GM13977 (cell line): ENCODE measurements around the gene FREM3.

Experiments used
- DNase-seq: peaks from one replicate; pipeline ENCODE4 v3.0.0; 2012; ENCODE audit warnings: low spot score
- CTCF ChIP-seq: IDR thresholded peaks from 2 replicates; pipeline ENCODE4 v1.5.1; 2012; ENCODE audit warnings: mild to moderate bottlenecking, control low read depth; ENCODE audit not compliant: insufficient read depth; ENCODE audit errors: extremely low read depth, missing control alignments
- in situ Hi-C: fragments of 300-500 bp; cut with MboI; formaldehyde crosslinking; loops from one replicate; pipeline ENCODE4 v1.12.0; 2022; ENCODE audit warnings: low sequenced_read_pairs, low pct_unique_long_range_greater_than_20kb, mixed read lengths, inconsistent platforms; ENCODE audit not compliant: unreplicated experiment

Gene FREM3

GRCh38 chr4:143555676-143556075 is 144.8 kb downstream of the FREM3 start:
- no peak for DNase-seq
- in situ Hi-C loops, result loop anchor here (25.0 kb wide), 1 partner anchor 357 kb away; the partner anchor contains the start of gene GYPE
- TF ChIP-seq CTCF, result no peak

GRCh38 chr4:143554728-143555597 is 145.5 kb downstream of the FREM3 start:
- peak; percentile 43 for DNase-seq
- in situ Hi-C loops, result loop anchor here (25.0 kb wide), 1 partner anchor 357 kb away; the partner anchor contains the start of gene GYPE
- TF ChIP-seq CTCF, result no peak

GRCh38 chr4:143549928-143550327 is 150.5 kb downstream of the FREM3 start:
- DNase-seq, result no peak
- TF ChIP-seq CTCF, result no peak
- in situ Hi-C loops, result loop anchor here (25.0 kb wide), 1 partner anchor 362 kb away; the partner anchor contains the start of gene GYPE

- no peak for TF ChIP-seq CTCF
- in situ Hi-C loops, result no loop called here
- no peak for DNase-seq
These were observed 160.8 kb downstream of the FREM3 start for GRCh38 chr4:143539670-143540023.

GRCh38 chr4:143538979-143539669 is 161.4 kb downstream of the FREM3 start:
- in situ Hi-C loops, result no loop called here
- DNase-seq, result no peak
- TF ChIP-seq CTCF, result no peak

- TF ChIP-seq CTCF, result no peak
- in situ Hi-C loops, result no loop called here
- DNase-seq, result no peak
These were observed 168.5 kb downstream of the FREM3 start for GRCh38 chr4:143531788-143532491.
